ENCODE results near the gene PRKN.
A peak's percentile ranks its signal among the peaks of the same experiment; 100 is the strongest.

Gene PRKN

DNA sequence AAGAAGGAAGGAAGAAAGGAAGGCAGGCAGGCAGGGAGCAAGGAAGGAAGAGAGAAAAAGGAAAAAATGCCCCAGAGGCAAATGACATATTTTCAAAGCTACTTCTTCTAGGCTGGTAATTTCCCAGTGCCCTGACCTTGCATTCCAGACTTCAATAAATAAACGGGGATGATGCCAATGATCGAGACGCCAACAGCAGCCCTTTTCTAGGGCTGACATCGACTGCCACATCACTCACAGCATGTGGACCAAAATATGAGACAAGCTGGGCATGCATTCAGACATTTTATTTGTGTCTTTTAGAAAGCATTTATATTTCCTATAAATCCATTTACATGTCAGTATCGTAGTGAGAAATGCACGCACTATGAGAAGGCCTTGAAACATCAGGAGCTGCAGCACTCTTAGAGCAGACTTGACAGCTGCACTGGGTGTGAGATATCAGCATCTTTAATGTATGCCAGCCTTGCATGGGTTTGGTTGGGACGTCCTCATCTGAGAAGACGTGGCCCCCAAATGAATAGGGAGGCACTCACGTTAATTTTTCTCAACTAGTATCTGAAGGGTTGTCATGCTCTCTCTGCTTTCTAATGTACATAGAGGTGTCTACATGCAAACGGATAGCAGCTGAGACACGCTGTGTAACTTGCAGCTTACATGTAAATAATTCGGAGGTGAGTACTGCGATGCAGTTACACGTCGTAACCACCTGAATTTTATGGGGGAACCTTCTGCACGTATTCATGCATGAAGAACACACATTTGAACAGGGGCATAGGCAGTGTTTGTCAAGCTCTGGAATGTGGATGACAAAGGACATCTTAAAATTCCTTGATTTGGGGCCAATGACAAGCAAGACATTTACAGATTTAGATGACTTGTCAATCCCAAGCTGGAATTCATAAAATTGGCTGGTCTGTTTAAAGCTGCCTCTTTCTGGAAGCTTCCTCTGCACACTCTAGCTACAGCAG lies 1304.6 kb downstream of the PRKN start:
- no peak for TF ChIP-seq CTCF (IDR thresholded peaks at IDR 0.05)

DNA sequence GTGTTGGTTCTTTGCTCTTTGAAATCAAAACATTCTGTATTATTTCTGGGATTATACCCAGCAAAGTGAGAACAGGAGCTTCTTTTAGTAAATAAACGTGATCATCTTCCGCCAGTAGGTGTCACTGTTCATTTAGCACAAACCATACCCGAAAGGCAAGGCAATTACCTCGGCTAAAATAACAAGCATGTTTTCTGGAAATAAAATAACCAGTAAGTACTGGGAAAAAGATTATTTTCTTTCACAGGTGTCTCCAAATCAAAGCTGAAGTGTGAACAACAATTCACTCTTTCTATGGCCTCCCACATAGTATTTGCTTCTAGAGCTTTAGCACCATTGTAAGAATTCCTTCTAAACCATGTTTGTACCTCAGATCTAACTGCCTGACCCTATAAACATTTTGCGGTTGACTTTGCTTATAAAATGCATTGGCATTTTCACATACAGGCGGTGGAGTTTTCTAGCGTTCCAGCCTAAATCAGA lies 1309.1 kb downstream of the PRKN start:
- TF ChIP-seq CTCF (IDR thresholded peaks at IDR 0.05): peak; percentile 79

- no peak for TF ChIP-seq CTCF (IDR thresholded peaks at IDR 0.05)
These were observed 1309.7 kb downstream of the PRKN start for GRCh38 chr6:161417717-161418462.

DNA sequence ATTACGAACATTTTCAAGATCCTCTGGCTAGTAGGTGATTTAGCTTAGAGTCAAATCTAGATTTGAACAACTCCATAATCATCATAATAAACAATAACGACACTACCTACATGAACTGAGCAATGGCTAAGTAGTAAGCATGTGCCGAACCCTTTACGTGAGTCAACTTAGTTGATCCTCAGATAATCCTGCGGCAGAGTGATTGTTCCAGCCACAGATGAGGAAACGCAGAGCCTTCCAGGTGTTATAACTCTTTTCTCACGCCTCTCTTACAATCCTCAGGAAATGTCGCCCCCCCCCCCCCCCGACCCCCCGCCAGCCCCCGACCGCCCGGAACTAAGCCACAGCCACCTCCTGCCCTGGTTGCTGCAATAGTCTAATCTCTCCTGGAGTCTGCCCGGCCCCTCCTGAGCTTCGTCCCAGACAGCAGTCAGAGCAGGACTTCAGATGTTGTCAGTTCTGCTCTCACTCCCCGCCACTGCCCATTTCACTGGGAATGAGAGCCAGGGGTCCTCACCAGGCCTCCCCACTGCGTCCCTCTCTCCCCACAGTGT lies 1312.2 kb downstream of the PRKN start:
- TF ChIP-seq CTCF (IDR thresholded peaks at IDR 0.05): no peak

- TF ChIP-seq CTCF (IDR thresholded peaks at IDR 0.05): no peak
These were observed 1312.9 kb downstream of the PRKN start for GRCh38 chr6:161414707-161415106.

GRCh38 chr6:161414180-161414579 lies 1313.4 kb downstream of the PRKN start:
- TF ChIP-seq CTCF (IDR thresholded peaks at IDR 0.05): no peak

GRCh38 chr6:161413355-161413771 lies 1314.2 kb downstream of the PRKN start:
- TF ChIP-seq CTCF (IDR thresholded peaks at IDR 0.05): no peak

Measured in LNCAP (cell line).